GM10847 (cell line): ENCODE results near the gene DEPDC7.

Experiments
- POLR2A ChIP-seq: IDR thresholded peaks from 2 replicates; pipeline ENCODE4 v1.6.1; 2011; ENCODE audit not compliant: insufficient read length; ENCODE audit errors: extremely low read depth

Gene DEPDC7

DNA sequence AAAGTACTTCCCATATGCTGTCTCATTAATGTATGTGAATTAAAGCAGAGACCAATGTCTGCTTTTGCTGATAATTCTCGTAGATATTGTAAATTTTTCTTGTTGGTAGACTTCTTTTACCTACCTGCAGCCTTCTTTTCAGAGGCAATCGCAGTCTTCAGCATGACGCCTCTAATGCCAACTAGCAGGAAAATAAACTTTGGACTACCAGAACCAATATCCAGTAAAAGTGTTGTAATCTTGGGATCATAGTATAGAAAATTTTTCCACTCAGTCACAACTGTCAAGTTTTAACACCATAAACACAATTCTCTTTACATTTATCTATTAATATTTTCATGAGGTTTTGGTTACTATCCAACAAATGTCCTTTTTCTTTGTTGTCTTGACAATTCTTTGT, 2.3 kb downstream of the DEPDC7 start:
- TF ChIP-seq POLR2A, result no peak

- TF ChIP-seq POLR2A, result no peak
Observed at GRCh38 chr11:33018840-33019239, 3.2 kb downstream of the DEPDC7 start.

DNA sequence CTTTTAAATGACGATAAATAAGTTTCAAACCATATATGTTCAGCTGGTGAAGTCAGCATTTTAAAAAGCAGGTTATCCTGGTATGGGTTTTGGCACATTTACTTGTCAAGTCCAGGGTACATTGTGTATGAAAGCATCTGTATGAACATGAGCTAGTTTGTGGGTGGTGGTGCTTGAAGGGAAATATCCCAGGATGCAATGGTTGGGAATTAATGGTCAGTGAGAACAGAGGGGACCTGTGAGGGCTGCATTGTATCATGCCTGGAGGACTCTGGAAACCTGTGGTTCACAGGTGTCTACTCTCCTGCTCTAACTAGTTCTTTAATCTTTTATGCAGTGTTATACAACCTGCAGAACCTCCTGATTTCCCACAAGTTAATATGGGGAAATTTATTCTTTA, 5.8 kb downstream of the DEPDC7 start:
- no peak for TF ChIP-seq POLR2A

DNA sequence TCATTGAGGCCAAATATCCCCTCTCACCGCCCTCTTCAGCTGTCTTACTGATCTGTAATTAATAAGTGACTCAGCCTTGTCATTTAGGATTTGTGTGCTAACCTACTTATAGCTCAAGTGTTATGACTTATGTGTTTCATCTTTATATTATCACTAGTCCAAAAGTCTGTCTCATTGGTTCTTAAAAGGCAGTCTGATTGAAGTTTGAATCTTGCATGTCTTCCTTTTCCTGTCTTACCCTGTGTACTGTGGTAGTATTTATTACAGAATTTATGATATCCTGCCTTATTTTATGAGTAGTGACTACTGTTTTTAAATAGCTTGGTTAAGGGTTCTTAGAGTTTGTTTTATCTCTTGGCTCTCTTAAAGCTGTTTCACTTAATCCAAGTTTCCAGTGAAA, 6.3 kb downstream of the DEPDC7 start:
- TF ChIP-seq POLR2A, result no peak

- TF ChIP-seq POLR2A, result no peak
Observed at GRCh38 chr11:33025339-33025722, 9.7 kb downstream of the DEPDC7 start.

DNA sequence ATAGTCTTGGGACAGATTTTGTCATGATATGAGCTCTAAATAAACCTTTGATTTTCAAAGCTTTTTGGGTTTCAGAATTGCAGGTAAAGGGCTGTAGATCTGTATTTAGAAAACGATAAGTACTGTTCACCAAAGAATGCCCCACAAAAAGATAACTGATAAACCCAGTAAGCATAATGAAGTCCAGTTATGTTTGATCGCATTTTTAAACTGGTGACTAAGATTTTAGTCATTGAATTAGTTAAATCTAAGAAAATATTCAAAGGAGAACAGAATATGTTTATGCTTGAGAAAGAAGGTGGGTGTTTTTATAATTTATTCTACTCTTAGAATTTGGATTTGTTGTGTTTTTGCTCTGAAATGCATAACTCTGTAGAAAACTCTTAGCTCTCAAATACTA, 11.6 kb downstream of the DEPDC7 start:
- TF ChIP-seq POLR2A, result no peak

DNA sequence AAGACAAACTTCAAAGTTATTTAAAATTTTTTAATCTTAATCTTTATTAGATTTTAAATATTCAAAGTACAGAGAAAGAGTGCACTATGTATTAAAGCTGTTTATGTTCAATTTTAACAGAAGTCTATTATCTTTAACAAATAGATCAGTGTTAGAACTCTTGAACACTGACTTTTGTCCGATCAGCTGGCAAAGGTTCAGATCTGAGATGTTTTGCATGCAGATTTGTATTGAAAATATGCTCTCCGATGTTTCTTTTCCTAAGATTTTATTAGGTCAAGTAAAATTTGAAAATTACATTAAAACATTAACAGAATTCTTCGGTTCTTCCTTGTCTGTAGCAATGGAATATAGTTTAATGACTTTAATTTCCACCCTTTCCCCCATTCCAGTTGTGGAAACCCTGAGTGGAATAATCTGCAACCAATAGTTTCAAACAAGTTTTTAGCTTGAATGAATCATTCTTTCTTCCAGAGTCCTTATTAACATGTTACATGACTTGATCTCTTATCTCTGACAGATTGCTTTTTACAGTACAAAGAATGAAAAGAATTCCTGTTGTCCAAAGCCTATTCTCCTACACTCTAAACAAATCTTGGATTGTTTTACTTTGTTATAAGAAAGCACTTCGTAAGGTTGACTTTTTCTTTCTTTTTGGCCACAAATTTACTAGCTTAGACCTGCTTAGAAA, 12.3 kb downstream of the DEPDC7 start:
- TF ChIP-seq POLR2A, result no peak

DNA sequence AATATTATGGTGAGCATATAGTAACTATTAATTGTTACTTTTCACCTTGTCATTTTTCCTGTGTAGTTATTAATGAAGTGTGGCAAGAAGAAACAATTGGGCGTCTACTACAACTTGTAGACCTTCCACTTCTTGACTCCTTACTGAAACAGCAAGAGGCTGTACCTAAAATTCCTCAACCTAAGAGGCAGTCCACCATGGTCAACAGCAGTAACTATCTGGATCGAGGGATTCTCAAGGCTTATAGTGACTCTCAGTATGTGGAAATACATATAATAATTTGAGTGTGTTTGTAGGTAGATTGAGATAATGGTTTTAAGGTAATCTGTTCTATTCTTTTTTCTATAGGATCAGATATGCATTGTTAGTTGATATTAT, 12.8 kb downstream of the DEPDC7 start:
- no peak for TF ChIP-seq POLR2A

DNA sequence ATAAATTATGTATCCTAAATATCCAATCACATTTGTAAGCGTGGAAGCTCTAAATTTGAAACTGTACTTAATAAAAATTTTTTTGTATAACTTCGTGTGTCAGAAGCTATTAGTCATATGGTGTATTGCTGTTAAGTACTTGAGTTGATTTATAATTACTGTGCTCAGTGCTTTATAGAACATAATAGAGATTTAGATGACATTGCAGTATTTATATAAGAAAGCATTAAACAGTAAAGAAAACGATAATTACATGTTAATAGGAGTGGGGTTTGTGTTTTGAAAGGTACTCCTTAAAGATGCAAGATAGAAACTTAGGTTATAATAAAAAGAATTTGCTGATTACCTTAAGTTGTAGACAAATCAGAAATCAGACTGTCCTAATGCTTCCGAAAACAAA, 17.8 kb downstream of the DEPDC7 start:
- no peak for TF ChIP-seq POLR2A

DNA sequence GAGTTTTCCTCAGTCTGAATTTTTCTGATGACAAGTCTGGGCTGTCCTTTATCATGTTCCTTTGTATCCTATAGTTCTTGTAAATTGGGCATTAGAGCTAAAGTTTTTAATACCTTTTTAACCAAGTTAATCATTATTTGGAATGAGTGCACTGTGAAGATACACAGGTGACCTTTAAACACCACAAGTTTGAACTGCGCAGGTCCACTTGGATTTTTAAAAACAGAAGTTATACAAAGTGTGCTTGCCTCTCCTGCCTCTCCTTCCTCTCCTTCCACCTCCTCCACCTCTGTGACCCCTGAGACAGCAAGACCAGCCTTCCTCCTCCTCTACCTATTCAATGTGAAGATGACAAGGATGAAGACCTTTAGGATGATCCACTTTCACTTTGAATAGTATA, 19.3 kb downstream of the DEPDC7 start:
- no peak for TF ChIP-seq POLR2A

DNA sequence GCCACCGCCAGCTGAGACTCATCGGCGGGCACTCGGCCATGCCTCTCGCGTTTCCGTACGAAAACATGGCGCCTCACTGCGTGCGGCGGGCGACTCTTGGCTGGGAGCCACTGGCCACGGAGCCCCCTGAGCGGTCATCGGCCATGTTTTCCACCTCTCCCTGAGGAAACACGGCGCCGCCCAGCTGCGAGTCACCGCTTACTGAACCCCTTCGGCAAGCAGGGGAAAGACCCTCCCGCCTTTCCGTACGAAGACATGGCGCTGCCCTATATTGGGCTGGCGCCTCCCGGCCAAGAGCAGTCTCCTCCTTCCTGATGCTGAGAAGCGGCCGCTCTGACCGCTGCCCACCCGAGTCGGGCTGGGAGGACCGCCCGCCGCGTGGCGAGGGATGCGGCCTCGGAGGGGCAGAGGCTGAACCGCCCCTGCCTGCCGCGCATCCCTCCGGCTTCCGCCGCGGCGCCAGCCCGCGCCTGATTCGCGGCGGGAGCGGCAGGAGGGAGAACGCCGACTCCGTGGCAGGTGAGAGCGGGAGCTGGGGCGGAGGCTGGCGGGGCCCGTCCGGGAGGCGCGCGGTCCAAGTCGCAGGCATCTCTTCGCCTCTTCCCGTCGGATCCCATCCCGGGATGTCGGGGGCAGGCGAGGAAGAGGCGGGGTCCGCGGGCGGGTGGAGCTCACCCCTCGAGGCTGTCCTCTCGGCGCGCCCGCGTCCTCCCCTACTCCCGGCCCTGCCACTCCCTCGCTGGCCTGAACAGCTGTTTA, 23.8 kb downstream of the DEPDC7 start, which contains the start of gene TCP11L1:
Gene TCP11L1 (plus strand): TSS at position 299 of the 759 bp plus-strand sequence. CDS start 4,202 bp downstream, outside the sequence.
- TF ChIP-seq POLR2A, result no peak

GRCh38 chr11:33040033-33040861, 24.6 kb downstream of the DEPDC7 start:
- TF ChIP-seq POLR2A, result no peak

- TF ChIP-seq POLR2A, result no peak
Observed at GRCh38 chr11:33040862-33041453, 25.3 kb downstream of the DEPDC7 start.

DNA sequence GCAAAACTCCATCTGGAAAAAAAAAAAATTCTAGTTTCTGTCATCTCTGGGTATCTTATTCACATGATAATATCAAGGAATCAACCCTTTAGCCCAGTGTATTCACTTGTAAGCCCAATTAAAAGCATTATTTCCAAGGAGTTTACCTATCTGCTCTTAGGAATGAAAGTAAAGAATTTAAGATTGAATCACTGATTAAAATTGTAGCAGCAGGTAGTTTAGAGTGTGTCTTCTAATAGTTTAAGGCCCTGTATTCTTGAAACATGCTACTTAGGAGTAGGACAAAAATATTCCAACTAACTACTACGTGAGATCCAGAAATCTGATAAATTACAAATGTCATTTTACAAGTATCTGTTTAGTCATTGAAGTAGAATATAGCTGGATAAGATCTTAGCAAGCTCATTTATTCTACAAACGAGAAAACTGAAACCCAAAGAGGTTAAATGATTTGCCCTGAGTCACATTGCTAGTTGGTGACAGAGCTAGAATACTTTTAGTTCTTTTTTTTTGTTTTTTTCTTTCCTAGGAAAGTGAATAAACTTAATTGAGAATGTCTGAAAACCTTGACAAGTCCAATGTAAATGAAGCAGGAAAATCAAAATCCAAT, 27.6 kb downstream of the DEPDC7 start:
- TF ChIP-seq POLR2A, result no peak

- TF ChIP-seq POLR2A, result no peak
Observed at GRCh38 chr11:33044285-33044756, 28.6 kb downstream of the DEPDC7 start.
